Prostate gland (tissue), 2 donors: ENCODE data around the gene NAMPT.

Source experiments
- POLR2A ChIP-seq: fragments of 450-650 bp; IDR thresholded peaks from one replicate; pipeline ENCODE4 v1.6.1; 2016; ENCODE audit warnings: antibody characterized with exemption, mild to moderate bottlenecking
- TF ChIP-seq, protein P1 (sequence below), 4 experiments: fragments of 200-600 bp in 2 of 4; fragments of 450-650 bp in 2 of 4; sonication (generic) in 2 of 4; IDR thresholded peaks; 1 replicate in 3 of 4; 2 replicates in 1 of 4; pipeline ENCODE4 v1.5.1; 2016 to 2019; ENCODE audit warnings: antibody characterized with exemption in 4 of 4, mild to moderate bottlenecking in 2 of 4, moderate library complexity in 2 of 4

DNA sequence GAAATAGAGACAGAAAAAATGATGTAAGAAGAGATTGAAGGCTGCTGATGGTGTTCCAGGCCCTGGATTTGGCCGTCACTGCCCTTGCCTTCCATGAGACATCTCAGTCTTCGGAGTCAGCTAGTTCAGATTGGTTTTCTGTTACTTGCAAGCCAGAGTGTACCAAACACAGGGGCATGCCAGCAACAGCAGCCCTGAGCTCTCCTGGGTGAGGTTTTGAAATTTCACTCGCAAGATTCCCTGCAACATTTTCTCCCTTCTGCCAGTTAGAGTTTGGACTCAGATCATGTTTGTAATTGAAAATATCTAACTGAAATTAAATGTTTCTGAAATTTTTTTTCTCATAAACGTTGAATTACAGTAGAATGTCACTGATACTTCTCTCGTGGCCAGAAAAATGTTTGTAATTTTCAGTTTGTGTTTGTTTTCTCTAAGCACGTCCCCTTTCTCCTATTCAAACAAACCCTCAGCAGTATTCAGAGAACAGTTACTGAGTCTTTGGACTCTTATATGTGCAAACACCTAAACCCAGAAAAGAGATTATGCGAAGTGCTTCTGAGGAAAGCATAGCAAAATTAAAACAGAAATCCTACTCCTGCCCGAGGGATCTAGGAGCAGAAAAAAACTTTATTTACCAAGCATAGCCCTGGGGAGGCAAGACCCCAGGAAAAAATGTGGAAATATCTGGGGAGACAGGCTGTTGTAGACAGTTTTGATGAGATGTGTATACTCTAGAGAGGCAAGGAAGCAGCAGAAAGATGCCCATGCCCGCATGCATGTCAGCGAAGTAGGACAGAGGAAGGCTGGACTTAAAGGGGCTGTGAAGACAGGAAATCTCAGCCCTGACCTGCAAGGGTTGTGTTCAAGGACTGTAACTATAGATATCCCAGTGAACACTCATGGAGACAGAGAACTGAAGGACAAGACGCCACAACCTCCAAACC, 43.0 kb upstream of the NAMPT start:
- TF ChIP-seq, protein P1, sequence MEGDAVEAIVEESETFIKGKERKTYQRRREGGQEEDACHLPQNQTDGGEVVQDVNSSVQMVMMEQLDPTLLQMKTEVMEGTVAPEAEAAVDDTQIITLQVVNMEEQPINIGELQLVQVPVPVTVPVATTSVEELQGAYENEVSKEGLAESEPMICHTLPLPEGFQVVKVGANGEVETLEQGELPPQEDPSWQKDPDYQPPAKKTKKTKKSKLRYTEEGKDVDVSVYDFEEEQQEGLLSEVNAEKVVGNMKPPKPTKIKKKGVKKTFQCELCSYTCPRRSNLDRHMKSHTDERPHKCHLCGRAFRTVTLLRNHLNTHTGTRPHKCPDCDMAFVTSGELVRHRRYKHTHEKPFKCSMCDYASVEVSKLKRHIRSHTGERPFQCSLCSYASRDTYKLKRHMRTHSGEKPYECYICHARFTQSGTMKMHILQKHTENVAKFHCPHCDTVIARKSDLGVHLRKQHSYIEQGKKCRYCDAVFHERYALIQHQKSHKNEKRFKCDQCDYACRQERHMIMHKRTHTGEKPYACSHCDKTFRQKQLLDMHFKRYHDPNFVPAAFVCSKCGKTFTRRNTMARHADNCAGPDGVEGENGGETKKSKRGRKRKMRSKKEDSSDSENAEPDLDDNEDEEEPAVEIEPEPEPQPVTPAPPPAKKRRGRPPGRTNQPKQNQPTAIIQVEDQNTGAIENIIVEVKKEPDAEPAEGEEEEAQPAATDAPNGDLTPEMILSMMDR (IDR thresholded peaks at IDR 0.05): no peak
- TF ChIP-seq POLR2A: no peak
